Stimulated activated CD8-positive, alpha-beta memory T cell treated with anti-CD3 and anti-CD28 coated beads, Interleukin-15, amount 100 ng/mL, for 4 hours (primary cell): ENCODE measurements around the gene LAGE3.

Experiments
- DNase-seq, 2 donors: peaks; one replicate each; pipeline ENCODE4 v3.0.0-alpha.2; 2020; ENCODE audit warnings: low read depth in 2 of 2

Gene LAGE3

DNA sequence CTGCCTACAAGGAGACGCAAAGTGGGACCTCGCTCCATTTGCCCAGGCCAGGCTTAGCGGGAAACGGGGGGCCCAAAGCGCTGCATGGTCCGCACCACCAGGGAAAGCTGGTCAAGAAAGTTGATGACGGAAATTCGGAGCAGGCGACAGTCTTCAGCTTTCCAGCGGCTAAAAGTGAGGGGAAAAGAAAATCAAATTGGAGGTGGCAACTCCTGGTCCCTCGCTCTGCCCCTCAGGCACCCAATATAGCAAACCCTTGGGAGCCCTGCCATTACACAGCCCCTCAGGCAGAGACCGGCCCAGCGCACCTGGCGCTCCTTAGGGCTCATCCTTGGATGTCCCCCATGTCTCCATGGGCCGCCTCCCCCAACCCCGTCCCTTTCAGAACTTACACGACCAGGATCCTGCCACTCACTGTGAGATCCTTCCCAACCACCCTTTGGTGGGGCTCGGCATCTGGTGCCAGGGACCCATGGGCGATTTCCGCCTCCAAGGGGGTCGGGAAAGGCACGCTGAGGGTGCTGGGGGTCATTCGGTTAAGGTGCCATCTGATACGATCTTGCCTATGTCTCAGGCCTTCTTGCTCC lies 1.1 kb downstream of the LAGE3 start:
- no peak for DNase-seq

DNA sequence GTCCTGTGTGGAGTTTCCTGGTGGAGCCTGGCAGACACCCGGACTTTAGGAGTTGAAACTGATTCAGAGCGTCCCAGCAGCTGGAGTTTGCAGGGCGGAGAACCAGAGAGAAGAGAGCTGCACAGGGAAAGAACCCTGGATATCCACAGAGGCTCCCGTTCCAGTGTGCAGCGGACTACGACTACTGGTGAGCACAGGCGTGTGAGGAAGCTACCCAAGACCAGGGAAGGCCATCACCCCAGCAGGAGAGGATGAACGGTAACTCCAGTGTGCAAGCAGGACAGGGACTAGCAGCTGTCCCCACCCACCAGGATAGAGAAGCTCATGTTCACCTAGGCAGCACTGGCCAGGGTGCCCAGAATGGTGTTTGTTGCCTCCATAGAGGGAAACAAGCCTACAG lies 2.3 kb downstream of the LAGE3 start:
- no peak for DNase-seq

DNA sequence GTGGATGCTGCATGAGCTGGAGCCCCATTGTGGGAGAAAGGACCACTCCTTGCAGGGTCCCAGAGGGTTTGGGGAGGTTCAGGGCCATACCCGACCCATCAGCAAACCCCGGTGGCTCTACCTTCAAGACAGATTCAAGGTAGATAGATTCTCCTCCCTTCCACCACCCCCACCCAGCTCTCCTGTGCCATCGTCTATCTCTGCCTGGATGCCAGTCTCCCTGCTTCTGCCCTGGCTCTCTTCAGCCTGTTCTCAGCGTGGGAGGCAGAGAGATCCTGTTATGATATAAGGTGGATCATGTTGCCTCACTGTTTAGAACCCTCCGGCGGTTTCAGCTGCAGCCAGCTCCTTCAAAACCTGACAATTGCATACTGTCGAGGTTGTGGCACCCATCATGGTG lies 5.4 kb downstream of the LAGE3 start:
- DNase-seq: no peak

DNA sequence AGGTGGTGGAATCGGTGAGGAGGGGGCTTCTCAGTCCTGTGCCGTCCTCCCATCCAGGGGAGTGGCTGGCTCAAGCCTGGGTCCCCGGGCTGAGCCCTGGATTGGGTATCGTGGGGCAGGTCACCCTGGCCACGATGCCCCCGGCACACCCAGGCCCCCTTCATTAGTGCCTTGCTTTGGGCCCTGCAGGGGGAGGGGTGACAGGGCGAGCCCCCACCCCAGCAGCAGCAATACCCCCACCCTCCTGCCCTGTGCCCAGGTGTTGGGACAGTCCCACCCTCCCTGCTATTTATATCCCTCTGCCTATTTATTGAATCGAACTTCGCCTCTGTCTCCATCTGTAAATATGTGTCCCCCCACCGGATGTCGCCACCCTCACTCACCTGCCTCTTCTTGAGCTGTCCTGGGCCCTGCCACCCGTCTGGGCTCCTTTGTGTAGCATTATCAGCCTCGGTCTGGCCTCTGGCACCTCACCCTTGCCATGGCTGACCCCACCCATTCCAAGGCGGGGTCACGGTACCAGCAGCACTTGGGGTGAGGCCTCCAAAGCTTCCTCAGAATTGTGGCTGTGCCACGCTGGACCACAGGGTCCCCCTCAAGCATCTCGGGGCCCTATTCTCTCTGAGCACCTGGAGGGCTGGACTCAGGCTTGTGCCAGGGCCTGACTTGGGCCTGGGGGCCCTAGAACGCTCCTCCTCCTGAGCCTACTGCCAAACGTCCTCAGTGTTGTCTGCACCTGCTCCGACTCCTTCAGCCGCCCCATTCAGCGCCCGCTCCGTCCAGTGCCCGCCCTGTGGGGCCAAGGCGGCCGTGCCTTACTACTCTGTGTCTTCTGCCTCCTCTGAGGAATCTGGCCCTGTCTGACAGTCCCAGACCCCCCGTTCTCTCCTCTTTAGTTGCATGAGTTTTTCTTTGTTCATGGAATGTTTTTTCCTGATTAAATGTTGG lies 6.1 kb downstream of the LAGE3 start:
- DNase-seq: no peak

DNA sequence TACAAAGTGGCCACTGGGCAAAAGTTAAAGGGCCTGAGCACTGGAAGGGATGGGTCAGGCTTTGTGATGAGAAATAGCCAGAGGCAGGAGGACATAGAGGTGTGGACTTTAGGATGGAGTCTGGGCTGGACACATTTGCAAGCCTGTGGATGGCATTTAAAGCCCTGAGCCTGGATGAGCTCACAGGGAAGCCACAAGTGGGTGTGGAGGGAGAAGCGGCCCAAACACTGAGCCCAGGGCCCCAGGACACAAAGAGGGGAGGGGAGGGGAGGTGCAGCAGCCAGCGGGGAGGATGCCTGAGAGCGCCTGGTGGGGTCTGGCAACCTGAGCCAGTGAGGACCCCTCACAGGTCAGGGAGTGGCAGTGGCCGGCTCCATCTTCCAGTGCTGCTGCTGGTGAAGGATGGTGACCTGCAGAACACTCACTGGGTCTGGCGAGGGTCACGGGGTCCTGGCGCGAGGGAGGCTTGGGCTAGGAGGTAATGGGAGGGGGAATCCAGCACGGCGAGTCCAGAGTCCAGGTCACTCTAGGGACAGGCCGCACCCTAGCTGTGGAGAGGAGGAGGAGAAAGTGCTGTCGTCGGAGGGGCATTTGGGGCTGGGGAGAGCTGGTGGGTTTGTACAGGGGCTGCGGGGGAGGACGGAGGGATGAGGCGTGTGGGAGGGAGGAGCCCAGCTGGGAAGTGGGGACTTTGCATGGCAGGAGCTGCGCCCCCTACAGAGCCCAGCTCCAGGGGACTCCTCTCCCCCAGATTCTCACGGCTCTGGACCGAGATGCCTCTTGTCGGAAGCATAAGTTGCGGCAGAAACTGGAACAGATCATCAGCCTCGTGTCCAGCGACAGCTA lies 7.0 kb downstream of the LAGE3 start:
- DNase-seq: no peak

DNA sequence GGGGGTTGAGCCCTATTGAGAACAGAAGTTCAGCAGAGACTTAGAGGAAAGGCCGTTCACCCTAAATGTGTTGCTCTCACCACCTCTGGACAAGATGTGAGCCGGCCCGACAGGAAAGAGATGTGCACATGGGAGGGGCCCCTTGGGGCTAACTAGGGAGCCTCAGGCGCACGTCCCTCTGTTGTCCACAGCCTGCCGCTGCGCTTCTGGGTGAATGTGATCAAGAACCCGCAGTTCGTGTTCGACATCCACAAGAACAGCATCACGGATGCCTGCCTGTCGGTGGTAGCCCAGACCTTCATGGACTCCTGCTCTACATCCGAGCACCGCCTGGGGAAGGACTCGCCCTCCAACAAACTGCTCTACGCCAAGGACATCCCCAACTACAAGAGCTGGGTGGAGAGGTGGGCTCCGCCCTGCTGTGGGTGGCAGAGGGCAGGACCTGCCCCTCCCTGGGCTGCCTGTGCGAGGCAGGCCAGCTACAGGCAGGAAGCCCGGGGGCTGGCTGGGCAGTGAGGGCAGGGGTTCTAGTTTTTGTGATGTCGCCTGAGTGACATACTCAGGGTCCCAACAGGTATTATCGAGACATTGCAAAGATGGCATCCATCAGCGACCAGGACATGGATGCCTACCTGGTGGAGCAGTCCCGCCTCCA lies 8.0 kb downstream of the LAGE3 start:
- no peak for DNase-seq

DNA sequence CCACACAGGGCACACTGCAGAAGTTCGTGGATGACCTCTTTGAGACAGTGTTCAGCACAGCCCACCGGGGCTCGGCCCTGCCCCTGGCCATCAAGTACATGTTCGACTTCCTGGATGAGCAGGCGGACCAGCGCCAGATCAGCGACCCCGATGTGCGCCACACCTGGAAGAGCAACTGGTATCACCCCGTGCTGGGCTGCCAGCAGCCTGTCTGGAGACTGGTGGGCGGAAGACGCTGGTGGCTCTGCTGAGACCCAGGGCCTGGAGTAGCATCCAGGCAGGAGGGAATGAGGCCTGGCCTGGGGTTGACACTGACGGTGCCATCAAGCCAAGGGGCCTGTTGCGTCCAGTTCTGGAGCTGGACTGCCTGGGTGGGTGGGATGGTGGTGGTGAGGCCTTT lies 8.6 kb downstream of the LAGE3 start:
- DNase-seq: no peak

DNA sequence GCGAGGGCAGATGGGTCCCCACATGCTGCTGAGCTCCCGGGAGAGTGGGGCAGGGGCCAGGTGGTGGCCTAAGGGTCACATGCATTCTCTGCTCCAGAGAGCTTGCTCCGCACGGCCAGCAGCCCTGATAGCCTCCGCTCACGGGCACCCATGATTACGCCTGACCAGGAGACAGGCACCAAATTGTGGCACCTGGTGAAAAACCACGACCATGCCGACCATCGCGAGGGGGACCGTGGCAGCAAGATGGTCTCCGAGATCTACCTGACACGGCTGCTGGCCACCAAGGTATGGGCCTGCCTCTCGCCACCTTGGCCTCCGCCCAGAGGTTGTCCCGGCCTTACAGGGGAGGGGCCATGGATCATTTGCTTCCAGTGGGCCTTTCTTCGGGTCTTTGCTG lies 9.2 kb downstream of the LAGE3 start:
- DNase-seq: no peak

DNA sequence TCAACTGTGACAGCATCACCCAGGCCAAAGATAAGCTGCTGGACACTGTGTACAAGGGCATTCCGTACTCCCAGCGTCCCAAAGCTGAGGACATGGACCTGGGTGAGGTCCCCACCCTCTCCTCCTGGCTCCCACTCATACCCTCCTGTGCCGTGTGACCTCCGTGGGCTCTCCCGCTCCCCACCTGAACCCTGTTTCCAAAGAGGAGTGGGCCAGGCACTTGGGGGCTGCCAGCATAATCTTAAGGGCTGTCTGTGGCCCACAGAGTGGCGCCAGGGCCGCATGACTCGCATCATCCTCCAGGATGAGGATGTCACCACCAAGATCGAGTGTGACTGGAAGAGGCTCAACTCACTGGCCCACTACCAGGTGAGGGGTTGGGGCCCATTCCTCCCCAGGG lies 10.0 kb downstream of the LAGE3 start:
- DNase-seq: no peak

DNA sequence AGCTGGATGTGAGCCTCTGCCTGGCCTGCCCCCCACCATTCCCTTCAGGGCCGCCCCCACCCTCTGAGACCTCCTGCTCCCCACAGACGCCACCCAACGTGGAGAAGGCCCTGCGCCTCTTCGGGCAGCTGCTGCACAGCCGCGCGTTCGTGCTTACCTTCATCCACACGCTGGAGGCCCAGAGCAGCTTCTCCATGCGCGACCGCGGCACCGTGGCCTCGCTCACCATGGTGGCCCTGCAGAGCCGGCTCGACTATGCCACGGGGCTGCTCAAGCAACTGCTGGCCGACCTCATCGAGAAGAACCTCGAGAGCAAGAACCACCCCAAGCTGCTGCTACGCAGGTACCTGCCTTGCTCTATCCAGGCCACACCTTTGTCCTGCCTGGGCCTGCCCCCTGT lies 10.9 kb downstream of the LAGE3 start:
- no peak for DNase-seq

DNA sequence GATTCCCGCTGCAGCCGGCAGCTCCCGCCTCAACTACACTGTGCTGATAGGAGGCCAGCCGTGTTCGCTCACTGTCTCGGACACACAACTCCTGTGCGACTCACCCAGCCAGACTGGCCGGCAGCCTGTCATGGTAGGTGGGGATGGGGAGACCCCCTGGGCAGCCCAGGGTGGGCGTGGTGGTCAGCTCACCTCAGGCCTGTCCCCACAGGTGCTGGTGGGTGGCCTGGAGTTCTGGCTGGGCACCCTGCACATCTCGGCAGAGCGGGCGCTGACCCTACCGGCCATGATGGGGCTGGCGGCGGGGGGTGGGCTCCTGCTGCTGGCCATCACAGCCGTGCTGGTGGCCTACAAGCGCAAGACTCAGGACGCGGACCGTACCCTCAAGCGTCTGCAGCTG lies 11.5 kb downstream of the LAGE3 start:
- no peak for DNase-seq

DNA sequence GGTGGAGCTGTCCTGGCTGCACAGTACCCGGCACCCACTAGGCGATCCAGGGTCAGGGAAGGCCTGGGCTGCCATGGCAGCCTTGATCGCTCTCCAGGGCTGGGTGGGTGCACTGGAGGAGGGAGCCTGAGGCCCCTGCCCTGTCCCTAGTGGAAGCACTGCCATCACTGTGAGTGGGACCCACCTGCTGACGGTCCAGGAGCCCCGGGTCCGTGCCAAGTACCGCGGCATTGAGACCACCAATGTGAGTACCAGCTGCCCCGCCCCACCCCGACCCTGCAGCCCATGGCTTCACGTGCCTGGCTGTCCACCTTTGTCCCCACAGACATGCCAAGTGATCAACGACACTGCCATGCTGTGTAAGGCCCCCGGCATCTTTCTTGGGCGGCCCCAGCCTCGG lies 12.2 kb downstream of the LAGE3 start:
- no peak for DNase-seq

DNA sequence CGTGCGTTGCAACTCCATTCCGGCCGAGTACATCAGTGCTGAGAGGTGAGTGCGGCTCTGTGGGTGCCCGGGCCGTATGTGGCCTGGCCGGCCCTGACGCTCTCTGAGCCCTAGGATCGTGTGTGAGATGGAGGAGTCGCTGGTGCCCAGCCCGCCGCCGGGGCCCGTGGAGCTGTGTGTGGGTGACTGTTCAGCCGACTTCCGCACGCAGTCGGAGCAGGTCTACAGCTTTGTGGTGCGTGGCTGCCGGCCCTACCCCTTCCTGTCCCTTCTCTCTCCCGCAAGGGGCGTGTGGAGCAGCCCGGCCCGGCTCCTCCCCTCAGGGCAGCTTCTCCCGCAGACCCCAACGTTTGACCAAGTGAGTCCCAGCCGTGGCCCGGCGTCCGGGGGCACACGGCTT lies 13.0 kb downstream of the LAGE3 start:
- no peak for DNase-seq

DNA sequence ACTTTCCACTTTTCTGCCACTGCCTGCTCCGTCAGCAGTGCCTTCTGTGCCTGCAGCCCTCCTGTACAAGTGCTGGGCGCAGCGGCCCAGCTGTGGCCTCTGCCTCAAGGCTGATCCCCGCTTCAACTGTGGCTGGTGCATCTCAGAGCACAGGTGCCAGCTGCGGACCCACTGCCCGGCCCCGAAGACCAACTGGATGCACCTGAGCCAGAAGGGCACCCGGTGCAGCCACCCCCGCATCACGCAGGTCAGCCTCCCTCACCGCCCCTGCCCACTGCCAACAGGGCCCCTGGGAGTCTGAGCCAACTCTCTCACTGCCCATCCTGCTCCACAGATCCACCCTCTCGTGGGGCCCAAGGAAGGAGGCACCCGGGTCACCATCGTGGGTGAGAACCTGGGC lies 13.5 kb downstream of the LAGE3 start:
- DNase-seq: no peak

DNA sequence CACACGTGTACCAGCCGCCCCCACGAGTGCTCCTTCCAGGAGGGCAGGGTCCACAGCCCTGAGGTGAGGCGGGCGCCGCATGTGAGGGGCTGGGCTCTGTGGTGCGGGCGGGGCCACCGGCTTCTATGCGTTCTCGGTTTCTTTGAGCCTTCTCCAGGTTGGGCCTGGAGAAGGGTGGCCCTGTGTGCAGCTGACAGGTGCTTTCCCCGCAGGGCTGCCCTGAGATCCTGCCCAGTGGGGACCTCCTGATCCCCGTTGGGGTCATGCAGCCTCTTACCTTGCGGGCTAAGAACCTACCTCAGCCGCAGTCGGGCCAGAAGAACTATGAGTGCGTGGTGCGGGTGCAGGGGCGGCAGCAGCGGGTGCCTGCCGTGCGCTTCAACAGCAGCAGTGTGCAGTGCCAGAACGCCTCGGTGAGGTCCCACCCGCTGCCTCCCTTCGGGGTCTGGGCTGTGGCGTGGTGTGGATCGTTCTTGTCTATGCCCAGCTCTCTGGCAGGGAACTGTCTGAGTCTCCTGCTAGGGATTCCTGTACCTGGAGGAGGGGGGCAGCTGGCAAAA lies 14.2 kb downstream of the LAGE3 start:
- no peak for DNase-seq

DNA sequence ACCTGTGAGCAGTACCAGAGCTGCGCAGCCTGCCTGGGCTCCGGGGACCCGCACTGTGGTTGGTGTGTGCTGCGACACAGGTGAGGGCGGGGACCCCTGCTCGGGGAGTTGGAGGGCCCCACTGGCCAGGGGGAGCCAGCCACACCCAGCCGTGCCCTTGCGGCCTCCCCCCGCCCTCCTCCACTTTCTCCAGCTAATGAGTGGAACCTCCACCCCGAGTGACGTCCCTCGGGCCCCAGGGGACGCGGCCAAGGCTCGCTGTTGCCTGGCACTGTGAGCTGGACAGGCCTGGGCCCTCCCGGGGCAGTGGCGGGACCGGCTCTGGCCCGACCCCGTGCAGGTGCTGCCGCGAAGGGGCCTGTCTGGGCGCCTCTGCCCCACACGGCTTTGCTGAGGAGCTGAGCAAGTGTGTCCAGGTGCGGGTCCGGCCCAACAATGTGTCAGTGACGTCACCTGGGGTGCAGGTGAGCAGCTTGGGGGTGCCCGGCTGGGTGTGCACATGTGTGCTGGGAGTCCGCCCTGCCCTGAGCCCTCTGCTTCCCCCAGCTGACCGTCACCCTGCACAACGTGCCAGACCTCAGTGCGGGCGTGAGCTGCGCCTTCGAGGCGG lies 15.4 kb downstream of the LAGE3 start:
- DNase-seq: no peak

DNA sequence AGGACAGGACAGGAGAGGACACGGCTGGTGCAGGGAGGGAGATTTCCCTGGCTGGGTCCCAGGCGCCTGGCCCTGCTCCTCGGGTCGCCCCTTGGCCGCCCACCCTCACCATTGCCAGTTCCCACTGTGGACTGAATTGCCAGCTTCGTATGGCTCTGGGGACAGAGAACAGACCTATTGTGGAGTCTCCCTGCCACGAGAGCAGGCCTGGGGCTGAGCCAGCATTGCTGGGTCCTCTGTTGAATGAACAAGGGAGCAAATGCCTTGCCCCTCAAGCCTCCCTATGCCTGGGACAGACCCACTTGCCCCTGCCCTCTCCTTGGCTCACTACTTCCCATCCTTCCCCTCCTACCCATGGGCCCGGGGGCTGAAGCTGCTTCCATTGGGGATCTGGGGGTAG lies 16.7 kb downstream of the LAGE3 start:
- no peak for DNase-seq

DNA sequence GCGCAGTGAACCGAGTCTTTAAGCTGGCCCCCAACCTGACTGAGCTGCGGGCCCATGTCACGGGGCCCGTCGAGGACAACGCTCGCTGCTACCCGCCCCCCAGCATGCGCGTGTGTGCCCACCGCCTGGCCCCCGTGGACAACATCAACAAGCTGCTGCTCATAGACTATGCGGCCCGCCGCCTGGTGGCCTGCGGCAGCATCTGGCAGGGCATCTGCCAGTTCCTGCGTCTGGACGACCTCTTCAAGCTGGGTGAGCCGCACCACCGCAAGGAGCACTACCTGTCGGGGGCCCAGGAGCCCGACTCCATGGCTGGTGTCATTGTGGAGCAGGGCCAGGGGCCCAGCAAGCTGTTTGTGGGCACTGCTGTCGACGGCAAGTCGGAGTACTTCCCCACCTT lies 18.8 kb downstream of the LAGE3 start:
- no peak for DNase-seq

DNA sequence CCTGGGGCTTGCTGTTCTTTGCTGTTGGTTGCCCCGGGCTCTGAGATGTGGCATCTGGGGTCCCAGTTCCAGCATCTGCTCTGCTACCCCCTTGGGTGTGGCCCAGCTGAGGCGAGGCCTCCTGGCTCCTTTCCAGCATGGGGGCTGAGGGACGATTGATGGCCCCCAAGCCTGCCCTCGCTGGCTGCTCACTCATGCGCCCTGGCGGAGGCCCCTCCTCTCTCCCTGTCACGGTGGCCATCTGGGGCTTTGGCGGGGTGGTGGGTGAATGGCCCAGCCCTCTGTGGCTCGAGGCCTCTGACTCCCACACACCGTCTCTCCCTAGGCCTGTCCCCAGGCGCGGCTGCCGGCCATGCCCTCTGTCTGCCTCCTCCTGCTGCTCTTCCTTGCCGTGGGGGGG lies 19.2 kb downstream of the LAGE3 start:
- no peak for DNase-seq

DNA sequence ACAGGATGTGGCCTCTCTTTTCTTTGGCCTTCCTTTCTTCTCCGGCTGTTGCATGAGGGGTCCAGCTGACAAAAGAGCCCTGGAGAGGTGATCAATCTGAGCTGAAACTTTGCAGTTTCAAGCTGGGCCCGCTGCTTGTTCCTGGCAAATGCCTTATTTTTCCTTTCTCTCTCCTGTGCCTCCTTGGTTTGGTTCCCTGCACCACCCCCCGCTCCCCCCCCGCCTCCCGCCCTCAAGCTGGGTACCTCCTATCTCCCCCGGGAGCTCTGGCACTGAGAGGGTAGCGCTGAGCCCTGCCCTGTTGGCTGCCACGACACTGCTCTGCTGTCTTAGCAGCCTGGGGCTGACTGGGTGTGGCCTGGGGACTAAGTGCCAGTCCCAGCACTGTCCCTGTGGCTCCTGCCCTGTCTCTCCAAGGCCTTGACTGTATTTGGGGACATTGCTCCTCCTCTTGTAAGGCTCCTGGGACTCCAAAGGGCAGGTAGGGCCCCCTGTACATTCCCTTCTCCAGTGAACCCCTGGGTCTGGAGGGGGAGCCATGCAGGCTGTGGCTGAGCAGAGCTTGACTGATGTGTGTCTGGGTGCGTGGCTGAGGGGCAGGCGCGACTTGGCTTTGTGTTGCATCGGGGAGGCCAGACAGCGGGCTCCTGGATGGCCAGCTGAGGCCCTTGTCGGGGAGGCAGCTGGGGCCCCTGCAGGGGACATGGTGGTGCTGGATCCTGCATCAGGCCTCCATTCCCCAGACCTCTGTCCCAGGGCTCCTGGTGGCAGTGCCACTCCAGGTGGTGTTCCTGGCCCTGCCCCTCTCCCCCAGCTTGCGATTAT lies 19.9 kb downstream of the LAGE3 start:
- DNase-seq: no peak
